SK-N-MC (cell line): ENCODE data around the gene KLHL6.

Experiments
- EZH2 ChIP-seq: fragments of 200-600 bp; sonication (generic); IDR thresholded peaks from one replicate; pipeline ENCODE4 v1.6.1; 2017; ENCODE audit warnings: antibody characterized with exemption
- FOXP2 ChIP-seq: optimal IDR thresholded peaks from 2 replicates; pipeline ENCODE3; 2011; ENCODE audit warnings: mild to moderate bottlenecking, moderate library complexity; ENCODE audit not compliant: insufficient read depth; ENCODE audit errors: extremely low read length, control extremely low read depth
- POLR2AphosphoS5 ChIP-seq: IDR thresholded peaks from 2 replicates; pipeline ENCODE4 v1.6.1; 2012; ENCODE audit warnings: mild to moderate bottlenecking, low read depth, low read length, borderline replicate concordance

- TF ChIP-seq POLR2AphosphoS5 (no peak), EZH2 (no peak), FOXP2 (no peak)
Observed at GRCh38 chr3:183532620-183533411, 22.7 kb downstream of the KLHL6 start.
